Ascending aorta (tissue), 2 donors: ENCODE results near the gene SIN3A. TPM values are rescaled to one million over a fixed set of nuclear protein-coding genes. Genes with fewer than 3 reads are reported as not detected.
"Not testable (repeated sequence)": the region's sequence is repeated elsewhere in the genome, so short reads cannot be mapped to it uniquely, and the experiment has no call there.

Source experiments
- DNase-seq, 2 donors: peaks; one replicate each; pipeline ENCODE4 v3.0.0-alpha.2; 2019; ENCODE audit warnings: low spot score in 2 of 2
- H3K27ac ChIP-seq, 2 donors: fragments of 200-600 bp; sonication (generic); one replicate each; pipeline ENCODE4 v1.5.1; 2016 to 2017; ENCODE audit warnings: mild to moderate bottlenecking in 1 of 2
- H3K27me3 ChIP-seq: fragments of 200-600 bp; sonication (generic); one replicate; pipeline ENCODE4 v1.5.1; 2017
- H3K36me3 ChIP-seq, 2 donors: fragments of 200-600 bp; sonication (generic); one replicate each; pipeline ENCODE4 v1.5.1; 2016
- H3K4me1 ChIP-seq, 2 donors: fragments of 200-600 bp; sonication (generic); one replicate each; pipeline ENCODE4 v1.5.1; 2016 to 2017; ENCODE audit warnings: mild to moderate bottlenecking in 1 of 2
- H3K4me3 ChIP-seq, 2 donors: fragments of 200-600 bp; sonication (generic); one replicate each; pipeline ENCODE4 v1.5.1; 2016 to 2017; ENCODE audit warnings: mild to moderate bottlenecking in 1 of 2
- H3K9me3 ChIP-seq, 2 donors: fragments of 200-600 bp; sonication (generic); one replicate each; pipeline ENCODE4 v1.5.1; 2016
- intact Hi-C: fragments of 100-400 bp; cut with DNase I; formaldehyde crosslinking; loops from one replicate; pipeline ENCODE4 v1.15.1; 2023
- total RNA-seq: library from RNA; depleted of rRNA; stranded (reverse); fragments of >200 nt; gene quantifications from one replicate; pipeline ENCODE4 v1.1.0, GENCODE V29; 2016
- TF ChIP-seq, protein P1 (sequence below), 3 experiments: fragments of 200-600 bp in 2 of 3; fragments of 450-650 bp in 1 of 3; sonication (generic) in 2 of 3; IDR thresholded peaks; one replicate each; pipeline ENCODE4 v1.5.1; 2016 to 2019; ENCODE audit warnings: antibody characterized with exemption in 3 of 3, mild to moderate bottlenecking in 1 of 3, moderate library complexity in 1 of 3

SIN3A gene
- total RNA-seq, 1 donor from 2014 or later: 41.0 TPM

DNA sequence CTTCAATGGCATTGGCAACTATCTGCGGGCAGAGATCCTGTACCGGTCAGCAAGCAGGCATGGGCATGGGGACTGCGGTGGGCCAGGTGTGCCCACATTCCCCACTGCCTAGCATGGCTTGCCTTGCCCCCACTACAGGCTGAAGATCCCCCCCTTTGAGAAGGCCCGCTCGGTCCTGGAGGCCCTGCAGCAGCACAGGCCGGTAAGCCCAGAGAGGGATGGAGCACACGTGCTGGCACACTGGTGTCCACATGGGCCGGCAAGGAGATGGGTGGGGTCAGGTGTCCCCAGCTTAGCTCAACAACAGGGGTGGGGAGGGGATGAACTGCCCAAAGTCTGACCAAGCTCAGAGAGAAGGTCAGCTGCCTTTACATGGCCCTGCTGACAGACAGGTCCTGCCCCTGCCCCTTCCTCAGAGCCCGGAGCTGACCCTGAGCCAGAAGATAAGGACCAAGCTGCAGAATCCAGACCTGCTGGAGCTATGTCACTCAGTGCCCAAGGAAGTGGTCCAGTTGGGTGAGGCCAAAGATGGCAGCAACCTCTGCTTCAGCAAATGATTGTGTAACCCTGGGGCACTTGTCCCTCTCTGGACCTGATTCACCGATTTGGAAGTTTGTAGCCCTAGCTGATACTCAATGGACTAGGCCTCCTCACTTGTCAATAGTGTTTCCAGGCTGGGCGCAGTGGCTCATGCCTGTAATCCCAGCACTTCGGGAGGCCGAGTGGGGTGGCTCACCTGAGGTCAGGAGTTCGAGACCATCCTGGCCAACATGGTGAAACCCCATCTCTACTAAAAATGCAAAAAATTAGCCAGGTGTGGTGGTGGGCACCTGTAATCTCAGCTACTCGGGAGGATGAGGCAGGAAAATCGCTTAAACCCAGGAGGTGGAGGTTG, 99.1 kb downstream of the SIN3A start:
- intact Hi-C loops: no loop called here
- H3K4me1 ChIP-seq: peaks cover 6 to 8% of the 10 kb centered on the region in 2 donors
- TF ChIP-seq, protein P1, sequence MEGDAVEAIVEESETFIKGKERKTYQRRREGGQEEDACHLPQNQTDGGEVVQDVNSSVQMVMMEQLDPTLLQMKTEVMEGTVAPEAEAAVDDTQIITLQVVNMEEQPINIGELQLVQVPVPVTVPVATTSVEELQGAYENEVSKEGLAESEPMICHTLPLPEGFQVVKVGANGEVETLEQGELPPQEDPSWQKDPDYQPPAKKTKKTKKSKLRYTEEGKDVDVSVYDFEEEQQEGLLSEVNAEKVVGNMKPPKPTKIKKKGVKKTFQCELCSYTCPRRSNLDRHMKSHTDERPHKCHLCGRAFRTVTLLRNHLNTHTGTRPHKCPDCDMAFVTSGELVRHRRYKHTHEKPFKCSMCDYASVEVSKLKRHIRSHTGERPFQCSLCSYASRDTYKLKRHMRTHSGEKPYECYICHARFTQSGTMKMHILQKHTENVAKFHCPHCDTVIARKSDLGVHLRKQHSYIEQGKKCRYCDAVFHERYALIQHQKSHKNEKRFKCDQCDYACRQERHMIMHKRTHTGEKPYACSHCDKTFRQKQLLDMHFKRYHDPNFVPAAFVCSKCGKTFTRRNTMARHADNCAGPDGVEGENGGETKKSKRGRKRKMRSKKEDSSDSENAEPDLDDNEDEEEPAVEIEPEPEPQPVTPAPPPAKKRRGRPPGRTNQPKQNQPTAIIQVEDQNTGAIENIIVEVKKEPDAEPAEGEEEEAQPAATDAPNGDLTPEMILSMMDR (IDR thresholded peaks at IDR 0.05): no peak
- H3K36me3 ChIP-seq: peaks cover 16 to 31% of the 10 kb centered on the region in 2 donors
- no peaks in the 10 kb centered on the region for H3K27me3 ChIP-seq
- no peak overlapping the region for H3K4me3 ChIP-seq
- H3K27ac ChIP-seq: no peak overlapping the region
- no peaks in the 10 kb centered on the region for H3K9me3 ChIP-seq
- no peak for DNase-seq

GRCh38 chr15:75350601-75351361, 100.7 kb downstream of the SIN3A start:
- no peaks in the 10 kb centered on the region for H3K27me3 ChIP-seq
- H3K27ac ChIP-seq: peak overlapping the region in 1 of 2 donors; percentile 16
- H3K36me3 ChIP-seq: peaks cover 6 to 15% of the 10 kb centered on the region in 2 donors
- TF ChIP-seq, protein P1 (IDR thresholded peaks at IDR 0.05): no peak
- no peaks in the 10 kb centered on the region for H3K9me3 ChIP-seq
- no peak for DNase-seq
- H3K4me1 ChIP-seq: peaks cover 6 to 11% of the 10 kb centered on the region in 2 donors
- no peak overlapping the region for H3K4me3 ChIP-seq
- intact Hi-C loops: no loop called here

- intact Hi-C loops: no loop called here
- H3K9me3 ChIP-seq: no peaks in the 10 kb centered on the region
- H3K36me3 ChIP-seq: peaks cover under 1 to 7% of the 10 kb centered on the region in 2 donors
- H3K4me1 ChIP-seq: peaks cover 6 to 11% of the 10 kb centered on the region in 2 donors
- no peak overlapping the region for H3K27ac ChIP-seq
- DNase-seq: peak in 1 of 2 donors; percentile 33
- H3K4me3 ChIP-seq: no peak overlapping the region
- no peaks in the 10 kb centered on the region for H3K27me3 ChIP-seq
- TF ChIP-seq, protein P1 (IDR thresholded peaks at IDR 0.05): no peak
Observed at GRCh38 chr15:75349851-75350588, 101.5 kb downstream of the SIN3A start.

- H3K27me3 ChIP-seq, DNase-seq, intact Hi-C loops, H3K27ac ChIP-seq, H3K9me3 ChIP-seq, H3K36me3 ChIP-seq: not testable (repeated sequence)
- Histone ChIP-seq H3K4me3 (peak overlapping the region in 1 of 2 donors; percentile 90), H3K4me1 (peaks cover 6 to 11% of the 10 kb centered on the region in 2 donors)
Observed at GRCh38 chr15:75349351-75349669, 102.2 kb downstream of the SIN3A start.

DNA sequence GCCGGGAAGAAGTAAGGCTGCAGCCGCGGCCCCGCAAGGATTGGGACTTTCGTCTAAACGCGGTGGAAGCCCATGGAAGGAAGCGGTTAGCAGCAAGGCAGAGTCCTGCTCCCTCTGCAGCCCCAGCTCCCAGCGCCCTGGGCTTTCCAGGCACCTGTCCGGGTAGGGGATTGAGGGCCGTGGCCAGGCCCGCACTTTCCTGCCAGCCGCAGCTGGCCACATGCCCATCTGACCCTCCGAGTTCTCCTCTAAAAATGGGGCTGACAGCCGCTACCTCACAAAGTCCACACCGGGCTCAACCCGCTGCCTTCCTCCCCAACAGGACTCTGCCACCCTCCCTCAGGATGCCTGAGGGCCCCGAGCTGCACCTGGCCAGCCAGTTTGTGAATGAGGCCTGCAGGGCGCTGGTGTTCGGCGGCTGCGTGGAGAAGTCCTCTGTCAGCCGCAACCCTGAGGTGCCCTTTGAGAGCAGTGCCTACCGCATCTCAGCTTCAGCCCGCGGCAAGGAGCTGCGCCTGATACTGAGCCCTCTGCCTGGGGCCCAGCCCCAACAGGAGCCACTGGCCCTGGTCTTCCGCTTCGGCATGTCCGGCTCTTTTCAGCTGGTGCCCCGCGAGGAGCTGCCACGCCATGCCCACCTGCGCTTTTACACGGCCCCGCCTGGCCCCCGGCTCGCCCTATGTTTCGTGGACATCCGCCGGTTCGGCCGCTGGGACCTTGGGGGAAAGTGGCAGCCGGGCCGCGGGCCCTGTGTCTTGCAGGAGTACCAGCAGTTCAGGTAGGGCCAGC, 102.7 kb downstream of the SIN3A start:
- no peaks in the 10 kb centered on the region for H3K9me3 ChIP-seq
- H3K27ac ChIP-seq: no peak overlapping the region
- no peak for DNase-seq
- H3K36me3 ChIP-seq: no peaks in the 10 kb centered on the region
- peak overlapping the region; percentile 90 to 94 for H3K4me3 ChIP-seq
- no peaks in the 10 kb centered on the region for H3K27me3 ChIP-seq
- peaks cover 6 to 11% of the 10 kb centered on the region in 2 donors for H3K4me1 ChIP-seq
- TF ChIP-seq, protein P1 (IDR thresholded peaks at IDR 0.05): no peak
- intact Hi-C loops: loop anchor here (1.0 kb wide), 1 partner anchor 20 kb away; the partner anchor contains the start of gene MAN2C1
